GM12891 (cell line): ENCODE measurements around the gene GALP.
"Not testable (repeated sequence)": the region's sequence is repeated elsewhere in the genome, so short reads cannot be mapped to it uniquely, and the experiment has no call there.

Source experiments
- PAX5 ChIP-seq: IDR thresholded peaks from 2 replicates; pipeline ENCODE4 v1.6.1; 2011; ENCODE audit warnings: low read length, moderate library complexity, mild to moderate bottlenecking; ENCODE audit not compliant: insufficient read depth, severe bottlenecking
- POLR2A ChIP-seq: IDR thresholded peaks from 2 replicates; pipeline ENCODE4 v1.6.1; 2011; ENCODE audit warnings: low read depth, low read length, control low read depth
- POLR2AphosphoS5 ChIP-seq: IDR thresholded peaks from 2 replicates; pipeline ENCODE4 v1.6.1; 2011; ENCODE audit warnings: low read depth, low read length, control low read depth
- POU2F2 ChIP-seq: IDR thresholded peaks from 2 replicates; pipeline ENCODE4 v1.6.1; 2011; ENCODE audit warnings: low read depth, mild to moderate bottlenecking, control low read depth, low read length, moderate library complexity
- TAF1 ChIP-seq: IDR thresholded peaks from 2 replicates; pipeline ENCODE4 v1.6.1; 2011; ENCODE audit warnings: low read depth, low read length, control low read depth

- not testable (repeated sequence) for TF ChIP-seq TAF1, POLR2A, POLR2AphosphoS5, PAX5, POU2F2
These were observed 21.8 kb downstream of the GALP start, which contains the start of gene ZSCAN5B for GRCh38 chr19:56197646-56198045.
